ENCODE measurements around the gene TPBGL. TPM values are rescaled to one million over a fixed set of nuclear protein-coding genes. Genes with fewer than 3 reads are reported as not detected.

Gene TPBGL
- total and polyA plus RNA-seq, 2 experiments from 2014 or later, result 0.08 to 0.21 TPM

DNA sequence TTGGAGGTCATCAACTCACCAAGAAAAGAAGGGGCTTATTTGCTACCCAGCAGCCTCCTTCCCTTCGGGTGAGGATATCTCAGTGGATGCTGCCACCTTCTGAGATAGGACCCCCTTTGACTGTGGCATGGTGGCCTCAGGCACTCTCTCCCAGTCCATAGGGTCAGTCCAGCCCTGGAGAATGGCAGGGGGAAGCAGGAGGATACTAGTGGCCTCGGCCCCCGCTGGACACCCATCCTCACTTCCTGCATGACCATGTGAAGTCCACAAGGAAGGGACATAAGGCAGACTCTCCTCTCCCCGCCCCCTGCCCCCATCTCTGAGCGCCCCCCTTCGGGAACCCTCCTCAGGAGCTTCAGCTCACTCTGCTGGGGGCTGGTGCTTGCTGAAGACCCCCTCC is 24.4 kb downstream of the TPBGL start (continued):
- TF ChIP-seq, protein P1, sequence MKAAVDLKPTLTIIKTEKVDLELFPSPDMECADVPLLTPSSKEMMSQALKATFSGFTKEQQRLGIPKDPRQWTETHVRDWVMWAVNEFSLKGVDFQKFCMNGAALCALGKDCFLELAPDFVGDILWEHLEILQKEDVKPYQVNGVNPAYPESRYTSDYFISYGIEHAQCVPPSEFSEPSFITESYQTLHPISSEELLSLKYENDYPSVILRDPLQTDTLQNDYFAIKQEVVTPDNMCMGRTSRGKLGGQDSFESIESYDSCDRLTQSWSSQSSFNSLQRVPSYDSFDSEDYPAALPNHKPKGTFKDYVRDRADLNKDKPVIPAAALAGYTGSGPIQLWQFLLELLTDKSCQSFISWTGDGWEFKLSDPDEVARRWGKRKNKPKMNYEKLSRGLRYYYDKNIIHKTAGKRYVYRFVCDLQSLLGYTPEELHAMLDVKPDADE (IDR thresholded peaks at IDR 0.05), result no peak
- TF ChIP-seq REST (IDR thresholded peaks at IDR 0.05; ENCODE audit: unreplicated experiment) (no peak), ZNF331 (CRISPR knock-in tag; IDR thresholded peaks at IDR 0.05; ENCODE audit: low read depth) (no peak), ZNF114 (CRISPR knock-in tag; IDR thresholded peaks at IDR 0.05) (no peak), POLR2AphosphoS5 (IDR thresholded peaks at IDR 0.05; ENCODE audit: low read depth) (no peak)

DNA sequence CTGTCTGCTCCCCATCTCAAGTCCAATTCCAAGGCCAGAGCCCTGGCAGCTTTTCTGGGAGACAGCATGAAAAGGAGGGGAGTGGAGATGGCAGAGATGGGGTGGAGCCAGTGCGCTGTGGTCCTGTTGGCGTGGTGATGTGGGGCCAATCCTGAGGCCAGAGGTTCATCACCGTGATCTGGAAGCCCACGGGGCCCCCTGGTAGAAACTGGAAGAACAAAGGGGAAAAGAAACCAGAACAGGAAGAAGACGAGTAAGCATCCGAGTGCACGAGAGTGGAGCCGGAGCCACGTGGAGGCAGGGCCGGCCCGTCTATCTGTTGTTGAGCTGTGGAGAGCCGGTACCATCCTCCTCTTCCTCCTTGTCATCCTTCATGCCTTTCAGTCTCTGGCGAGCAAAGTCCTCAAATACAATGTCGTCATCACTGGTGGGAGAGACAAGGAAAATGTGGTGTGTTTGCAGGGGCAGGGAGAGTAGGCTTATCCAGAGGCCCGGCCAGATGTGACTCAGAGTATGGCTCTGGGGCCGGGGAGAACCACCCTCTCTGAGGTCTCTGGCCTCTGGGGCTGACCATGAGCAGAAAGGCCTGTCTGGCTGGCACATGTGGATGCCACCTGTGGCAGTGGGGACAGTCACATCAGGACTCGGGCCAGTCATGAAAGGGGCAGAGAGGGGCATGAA is 25.4 kb downstream of the TPBGL start:
- Histone ChIP-seq H3K36me3 (ENCODE audit: insufficient read depth) (no peaks in the 10 kb centered on the region), H3F3A (replicated peaks; ENCODE audit: low read depth) (no peaks in the 10 kb centered on the region), H3K9me2 (ENCODE audit: insufficient read depth) (no peaks in the 10 kb centered on the region), H3K79me2 (replicated peaks; ENCODE audit: insufficient read depth) (no peaks in the 10 kb centered on the region), H2AFZ (no peak overlapping the region), H3K27me3 (ENCODE audit: insufficient read depth) (no peaks in the 10 kb centered on the region), H3K4me1 (ENCODE audit: insufficient read depth) (no peaks in the 10 kb centered on the region), H4K20me1 (replicated peaks; ENCODE audit: insufficient read depth) (no peaks in the 10 kb centered on the region), H3K4me3 (no peak overlapping the region), H3K27ac (ENCODE audit: low read depth) (no peak overlapping the region), H3K4me2 (no peak overlapping the region)
- Mint-ChIP-seq H3K27ac (no peak overlapping the region), H3K9me3 (no peaks in the 10 kb centered on the region), H3K4me3 (no peak overlapping the region), H3K36me3 (ENCODE audit: low read depth) (peaks cover 27% of the 10 kb centered on the region), H3K27me3 (ENCODE audit: insufficient read depth, low read depth, poor library complexity) (peaks cover 11% of the 10 kb centered on the region), H3K4me1 (peaks cover 19% of the 10 kb centered on the region)
- no peak for DNase-seq (ENCODE audit: low spot score)
- no peak for ATAC-seq
- TF ChIP-seq EZH2phosphoT487 (IDR thresholded peaks at IDR 0.05; ENCODE audit: unreplicated experiment) (no peak), JUNB (IDR thresholded peaks at IDR 0.05; ENCODE audit: unreplicated experiment) (no peak), STAT1 (IDR thresholded peaks at IDR 0.05; ENCODE audit: unreplicated experiment) (no peak), EZH2 (IDR thresholded peaks at IDR 0.05; ENCODE audit: low read depth, unreplicated experiment) (no peak), ZNF331 (CRISPR knock-in tag; IDR thresholded peaks at IDR 0.05; ENCODE audit: low read depth) (no peak), ZNF114 (CRISPR knock-in tag; IDR thresholded peaks at IDR 0.05) (no peak), NANOG (IDR thresholded peaks at IDR 0.05; ENCODE audit: borderline replicate concordance) (no peak), CREB1 (CRISPR knock-in tag; IDR thresholded peaks at IDR 0.05; ENCODE audit: low read depth) (no peak)
- TF ChIP-seq, protein P1 (IDR thresholded peaks at IDR 0.05), result no peak
- TF ChIP-seq, protein P2, sequence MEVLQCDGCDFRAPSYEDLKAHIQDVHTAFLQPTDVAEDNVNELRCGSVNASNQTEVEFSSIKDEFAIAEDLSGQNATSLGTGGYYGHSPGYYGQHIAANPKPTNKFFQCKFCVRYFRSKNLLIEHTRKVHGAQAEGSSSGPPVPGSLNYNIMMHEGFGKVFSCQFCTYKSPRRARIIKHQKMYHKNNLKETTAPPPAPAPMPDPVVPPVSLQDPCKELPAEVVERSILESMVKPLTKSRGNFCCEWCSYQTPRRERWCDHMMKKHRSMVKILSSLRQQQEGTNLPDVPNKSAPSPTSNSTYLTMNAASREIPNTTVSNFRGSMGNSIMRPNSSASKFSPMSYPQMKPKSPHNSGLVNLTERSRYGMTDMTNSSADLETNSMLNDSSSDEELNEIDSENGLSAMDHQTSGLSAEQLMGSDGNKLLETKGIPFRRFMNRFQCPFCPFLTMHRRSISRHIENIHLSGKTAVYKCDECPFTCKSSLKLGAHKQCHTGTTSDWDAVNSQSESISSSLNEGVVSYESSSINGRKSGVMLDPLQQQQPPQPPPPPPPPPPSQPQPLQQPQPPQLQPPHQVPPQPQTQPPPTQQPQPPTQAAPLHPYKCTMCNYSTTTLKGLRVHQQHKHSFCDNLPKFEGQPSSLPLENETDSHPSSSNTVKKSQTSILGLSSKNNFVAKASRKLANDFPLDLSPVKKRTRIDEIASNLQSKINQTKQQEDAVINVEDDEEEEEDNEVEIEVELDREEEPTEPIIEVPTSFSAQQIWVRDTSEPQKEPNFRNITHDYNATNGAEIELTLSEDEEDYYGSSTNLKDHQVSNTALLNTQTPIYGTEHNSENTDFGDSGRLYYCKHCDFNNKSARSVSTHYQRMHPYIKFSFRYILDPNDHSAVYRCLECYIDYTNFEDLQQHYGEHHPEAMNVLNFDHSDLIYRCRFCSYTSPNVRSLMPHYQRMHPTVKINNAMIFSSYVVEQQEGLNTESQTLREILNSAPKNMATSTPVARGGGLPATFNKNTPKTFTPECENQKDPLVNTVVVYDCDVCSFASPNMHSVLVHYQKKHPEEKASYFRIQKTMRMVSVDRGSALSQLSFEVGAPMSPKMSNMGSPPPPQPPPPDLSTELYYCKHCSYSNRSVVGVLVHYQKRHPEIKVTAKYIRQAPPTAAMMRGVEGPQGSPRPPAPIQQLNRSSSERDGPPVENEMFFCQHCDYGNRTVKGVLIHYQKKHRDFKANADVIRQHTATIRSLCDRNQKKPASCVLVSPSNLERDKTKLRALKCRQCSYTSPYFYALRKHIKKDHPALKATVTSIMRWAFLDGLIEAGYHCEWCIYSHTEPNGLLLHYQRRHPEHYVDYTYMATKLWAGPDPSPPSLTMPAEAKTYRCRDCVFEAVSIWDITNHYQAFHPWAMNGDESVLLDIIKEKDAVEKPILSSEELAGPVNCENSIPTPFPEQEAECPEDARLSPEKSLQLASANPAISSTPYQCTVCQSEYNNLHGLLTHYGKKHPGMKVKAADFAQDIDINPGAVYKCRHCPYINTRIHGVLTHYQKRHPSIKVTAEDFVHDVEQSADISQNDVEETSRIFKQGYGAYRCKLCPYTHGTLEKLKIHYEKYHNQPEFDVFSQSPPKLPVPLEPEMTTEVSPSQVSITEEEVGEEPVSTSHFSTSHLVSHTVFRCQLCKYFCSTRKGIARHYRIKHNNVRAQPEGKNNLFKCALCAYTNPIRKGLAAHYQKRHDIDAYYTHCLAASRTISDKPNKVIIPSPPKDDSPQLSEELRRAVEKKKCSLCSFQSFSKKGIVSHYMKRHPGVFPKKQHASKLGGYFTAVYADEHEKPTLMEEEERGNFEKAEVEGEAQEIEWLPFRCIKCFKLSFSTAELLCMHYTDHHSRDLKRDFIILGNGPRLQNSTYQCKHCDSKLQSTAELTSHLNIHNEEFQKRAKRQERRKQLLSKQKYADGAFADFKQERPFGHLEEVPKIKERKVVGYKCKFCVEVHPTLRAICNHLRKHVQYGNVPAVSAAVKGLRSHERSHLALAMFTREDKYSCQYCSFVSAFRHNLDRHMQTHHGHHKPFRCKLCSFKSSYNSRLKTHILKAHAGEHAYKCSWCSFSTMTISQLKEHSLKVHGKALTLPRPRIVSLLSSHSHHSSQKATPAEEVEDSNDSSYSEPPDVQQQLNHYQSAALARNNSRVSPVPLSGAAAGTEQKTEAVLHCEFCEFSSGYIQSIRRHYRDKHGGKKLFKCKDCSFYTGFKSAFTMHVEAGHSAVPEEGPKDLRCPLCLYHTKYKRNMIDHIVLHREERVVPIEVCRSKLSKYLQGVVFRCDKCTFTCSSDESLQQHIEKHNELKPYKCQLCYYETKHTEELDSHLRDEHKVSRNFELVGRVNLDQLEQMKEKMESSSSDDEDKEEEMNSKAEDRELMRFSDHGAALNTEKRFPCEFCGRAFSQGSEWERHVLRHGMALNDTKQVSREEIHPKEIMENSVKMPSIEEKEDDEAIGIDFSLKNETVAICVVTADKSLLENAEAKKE (CRISPR knock-in tag; IDR thresholded peaks at IDR 0.05), result no peak
